GM18867 (cell line): ENCODE data around the gene WNT9A.

ENCODE experiments used
- ATAC-seq: cut with Tn5 transposase; IDR thresholded peaks from one replicate; pipeline ENCODE4 v1.9.1; 2021; ENCODE audit warnings: mild to moderate bottlenecking, moderate library complexity; ENCODE audit not compliant: unreplicated experiment

WNT9A gene

GRCh38 chr1:227942021-227942715 lies 5.6 kb downstream of the WNT9A start:
- ATAC-seq = no peak

DNA sequence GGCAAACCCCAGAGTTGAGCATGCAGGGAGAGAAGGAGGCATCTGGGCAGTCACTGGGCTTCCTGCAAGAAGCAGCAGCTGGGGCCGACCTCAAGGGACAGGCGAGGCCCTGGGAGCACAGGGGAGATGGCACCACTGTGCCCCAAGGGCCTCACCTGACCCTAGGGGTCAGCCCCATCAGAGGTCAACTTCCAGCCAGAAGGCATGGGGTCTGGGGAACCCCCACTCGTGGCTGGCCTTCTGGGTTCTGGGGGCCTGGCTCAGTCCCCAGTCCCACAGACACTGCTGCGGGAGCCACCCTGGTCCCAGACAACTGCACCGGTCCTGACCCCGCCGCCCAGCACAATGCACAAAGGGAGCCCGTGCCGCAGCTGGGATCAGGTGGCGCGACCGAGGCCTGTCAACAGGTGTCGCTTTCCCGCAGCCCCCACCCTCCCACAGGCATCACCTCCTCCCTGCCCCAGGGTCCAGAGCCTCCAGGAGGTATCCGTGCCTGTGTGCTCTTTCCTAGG lies 6.2 kb downstream of the WNT9A start:
- no peak for ATAC-seq

DNA sequence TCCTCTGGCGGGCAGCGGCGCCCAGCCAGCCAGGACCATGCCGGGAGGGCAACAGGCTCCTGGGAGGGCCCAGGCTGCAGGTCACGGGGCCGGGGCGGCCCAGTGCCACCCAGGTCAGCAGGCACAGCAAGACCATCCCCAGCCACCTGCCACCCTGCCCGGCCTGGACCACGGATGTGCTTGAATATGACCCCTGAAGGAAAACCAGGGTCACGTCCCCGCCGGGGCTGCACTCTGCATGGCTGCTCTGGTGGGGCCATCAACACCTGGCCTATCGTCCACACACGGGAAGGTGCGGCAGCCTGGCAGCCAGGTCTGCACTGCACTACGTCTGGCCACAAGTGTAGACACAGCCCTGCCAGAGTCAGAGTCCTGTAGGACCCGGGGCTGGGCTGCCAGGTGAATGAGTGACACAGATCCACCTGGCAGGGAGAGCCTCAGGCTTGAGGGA lies 6.9 kb downstream of the WNT9A start:
- ATAC-seq = no peak

- no peak for ATAC-seq
Observed at GRCh38 chr1:227939791-227940771, 7.7 kb downstream of the WNT9A start.

GRCh38 chr1:227938911-227939790 lies 8.6 kb downstream of the WNT9A start:
- ATAC-seq = no peak

GRCh38 chr1:227938276-227938675 lies 9.5 kb downstream of the WNT9A start:
- ATAC-seq = no peak

GRCh38 chr1:227937838-227938145 lies 9.9 kb downstream of the WNT9A start:
- no peak for ATAC-seq

DNA sequence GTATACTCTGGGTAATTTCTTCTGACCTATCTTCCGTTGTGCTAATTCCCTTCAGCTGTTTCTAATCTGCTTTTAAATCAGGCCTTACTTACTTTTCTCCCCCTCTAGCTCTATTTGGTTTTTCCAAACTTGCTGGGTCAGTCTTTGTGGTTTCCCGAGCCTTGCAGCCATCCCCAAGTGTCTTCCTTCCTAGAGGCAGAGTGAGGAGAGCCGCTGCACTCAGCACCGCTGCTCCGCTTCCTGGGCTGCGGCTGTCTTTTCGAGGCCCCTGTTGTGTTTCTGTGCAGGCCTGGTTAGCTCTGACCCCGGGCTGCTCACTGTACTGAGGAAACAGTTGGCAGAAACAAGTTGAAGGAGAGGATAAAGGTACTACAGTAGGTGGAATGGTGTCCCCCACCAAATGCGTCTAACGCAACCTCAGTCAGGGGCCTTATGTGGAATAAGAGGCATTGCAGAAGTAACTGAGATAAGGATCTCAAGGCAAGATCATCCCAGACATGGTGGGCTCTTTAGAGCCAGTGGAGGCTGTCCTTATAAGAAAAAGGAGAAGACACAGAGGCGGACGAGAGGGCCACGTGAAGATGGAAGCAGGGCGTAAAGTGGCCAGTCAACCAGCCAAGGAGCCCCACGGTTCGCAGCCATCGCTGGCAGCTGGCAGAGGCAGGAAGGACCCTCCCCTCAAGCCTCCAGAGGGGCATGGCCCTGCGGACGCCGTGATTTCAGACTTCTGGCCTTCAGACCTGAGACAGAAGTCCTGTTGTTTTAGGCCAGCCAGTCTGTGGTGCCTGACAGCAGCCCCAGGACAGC lies 10.5 kb downstream of the WNT9A start:
- ATAC-seq = no peak

DNA sequence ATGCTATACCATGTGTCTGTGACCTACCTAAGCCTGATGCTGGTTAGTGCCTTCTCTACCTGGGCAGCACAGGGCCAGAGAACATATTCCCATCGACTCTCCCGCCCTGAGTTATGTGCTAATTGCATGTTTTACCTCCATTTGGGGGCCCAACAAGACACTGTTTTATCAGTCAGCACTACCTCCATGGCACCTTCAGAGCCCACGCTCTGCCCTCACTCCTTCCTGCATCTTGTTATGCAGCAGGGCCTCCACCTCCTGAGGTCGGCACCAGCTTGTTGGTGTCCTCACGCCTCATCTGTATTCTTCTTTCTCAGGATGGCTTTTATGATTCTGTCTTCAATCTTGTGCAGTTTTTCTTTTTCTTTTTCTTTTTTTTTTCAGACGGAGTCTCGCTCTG lies 11.9 kb downstream of the WNT9A start:
- ATAC-seq = no peak

DNA sequence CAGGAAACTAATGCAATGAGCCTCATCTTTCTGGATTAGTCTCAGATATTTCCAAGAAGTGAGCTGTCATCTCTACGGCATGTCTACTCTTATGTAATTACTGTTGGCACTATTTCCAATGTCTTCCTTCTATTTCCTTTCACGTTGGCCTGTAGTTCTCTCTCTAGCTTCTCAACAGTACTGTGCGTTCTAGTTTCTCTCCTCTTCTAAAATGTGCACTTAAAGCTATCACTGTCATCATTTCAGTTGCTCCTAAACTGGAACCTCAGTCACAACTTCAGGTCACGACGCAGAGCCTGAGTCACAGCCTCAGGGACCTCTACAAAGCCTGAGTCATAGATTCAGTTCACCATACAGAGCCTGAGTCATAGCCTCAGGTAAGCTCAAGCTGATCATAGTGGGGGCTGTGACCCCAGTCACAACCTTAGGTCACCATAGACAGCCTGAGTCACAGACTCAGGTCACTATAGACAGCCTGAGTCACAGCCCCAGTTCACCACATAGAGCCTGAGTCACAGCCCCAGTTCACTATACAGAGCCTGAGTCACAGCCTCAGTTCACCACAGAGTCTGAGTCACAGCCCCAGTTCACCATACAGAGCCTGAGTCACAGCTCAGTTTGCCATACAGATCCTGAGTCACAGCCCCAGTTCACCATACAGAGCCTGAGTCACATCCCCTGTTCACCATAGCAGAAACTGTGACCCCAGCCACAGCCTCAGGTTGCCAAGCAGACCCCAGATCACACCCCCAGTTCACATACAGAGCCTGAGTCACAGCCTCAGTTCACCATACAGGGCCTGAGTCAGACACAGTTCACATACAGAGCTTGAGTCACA lies 13.0 kb downstream of the WNT9A start:
- ATAC-seq = no peak

GRCh38 chr1:227929751-227930472 lies 17.8 kb downstream of the WNT9A start:
- no peak for ATAC-seq

DNA sequence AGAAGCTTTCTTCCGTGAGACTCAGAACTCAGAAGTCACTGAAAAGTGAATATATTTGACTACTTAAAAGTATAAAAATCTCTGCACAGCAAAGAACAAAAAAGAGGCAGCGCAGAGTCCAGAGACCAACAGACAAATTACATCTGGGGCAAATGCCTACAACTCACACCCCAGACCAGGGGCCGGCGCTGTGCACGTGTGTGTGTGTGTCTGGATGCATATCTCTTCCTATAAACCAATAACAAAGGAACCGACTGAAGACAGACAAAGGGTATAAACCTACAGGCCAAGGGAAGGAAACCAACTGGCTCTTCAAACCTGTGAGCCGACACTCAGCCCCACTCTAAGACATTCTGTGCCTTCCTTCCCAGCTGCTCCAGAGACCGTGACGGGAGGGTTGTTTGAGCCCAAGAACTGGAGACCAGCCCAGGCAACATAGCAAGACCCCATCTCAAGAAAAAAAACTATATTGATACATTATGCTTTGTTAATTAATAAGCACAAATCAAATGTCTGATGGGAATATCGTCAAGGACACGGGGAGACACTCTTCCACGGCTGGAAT lies 18.8 kb downstream of the WNT9A start:
- no peak for ATAC-seq

DNA sequence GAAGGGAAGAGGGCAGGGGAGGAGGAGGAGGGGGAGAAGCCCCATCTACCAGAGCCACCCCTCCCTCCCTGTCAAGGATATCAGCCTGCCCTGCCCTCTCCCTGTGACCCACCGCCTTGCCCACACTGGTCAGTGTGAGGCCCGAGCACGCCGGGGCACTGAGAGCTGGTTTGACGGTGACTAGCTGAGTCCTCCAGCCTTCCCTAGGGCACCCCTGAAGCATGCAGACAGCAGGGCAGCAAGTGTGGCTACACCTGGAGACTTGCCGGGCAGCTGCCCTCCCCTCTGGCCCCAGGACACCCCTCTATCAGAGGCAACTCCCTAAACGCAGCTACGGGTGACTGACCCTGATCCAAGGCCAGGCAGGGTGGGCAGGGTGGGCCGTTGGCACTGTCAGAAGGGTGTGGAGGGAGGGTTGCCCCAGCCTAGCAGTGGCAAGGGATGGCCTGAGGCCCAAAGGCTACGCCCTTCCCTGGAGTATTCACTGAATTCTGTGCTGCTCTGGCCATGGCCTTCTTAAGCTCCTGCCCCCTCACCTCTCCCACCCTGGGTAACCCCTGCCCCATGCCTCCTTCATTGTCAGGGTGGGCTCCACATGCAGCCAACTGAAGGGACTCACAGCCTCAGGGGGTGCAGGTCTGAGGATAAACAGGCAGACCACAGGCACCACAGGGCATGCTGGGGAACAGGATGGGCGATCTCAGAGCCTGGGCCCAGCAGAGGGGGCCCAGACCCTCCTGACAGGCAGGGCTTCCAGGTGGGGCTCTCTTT lies 19.6 kb downstream of the WNT9A start:
- ATAC-seq = no peak

DNA sequence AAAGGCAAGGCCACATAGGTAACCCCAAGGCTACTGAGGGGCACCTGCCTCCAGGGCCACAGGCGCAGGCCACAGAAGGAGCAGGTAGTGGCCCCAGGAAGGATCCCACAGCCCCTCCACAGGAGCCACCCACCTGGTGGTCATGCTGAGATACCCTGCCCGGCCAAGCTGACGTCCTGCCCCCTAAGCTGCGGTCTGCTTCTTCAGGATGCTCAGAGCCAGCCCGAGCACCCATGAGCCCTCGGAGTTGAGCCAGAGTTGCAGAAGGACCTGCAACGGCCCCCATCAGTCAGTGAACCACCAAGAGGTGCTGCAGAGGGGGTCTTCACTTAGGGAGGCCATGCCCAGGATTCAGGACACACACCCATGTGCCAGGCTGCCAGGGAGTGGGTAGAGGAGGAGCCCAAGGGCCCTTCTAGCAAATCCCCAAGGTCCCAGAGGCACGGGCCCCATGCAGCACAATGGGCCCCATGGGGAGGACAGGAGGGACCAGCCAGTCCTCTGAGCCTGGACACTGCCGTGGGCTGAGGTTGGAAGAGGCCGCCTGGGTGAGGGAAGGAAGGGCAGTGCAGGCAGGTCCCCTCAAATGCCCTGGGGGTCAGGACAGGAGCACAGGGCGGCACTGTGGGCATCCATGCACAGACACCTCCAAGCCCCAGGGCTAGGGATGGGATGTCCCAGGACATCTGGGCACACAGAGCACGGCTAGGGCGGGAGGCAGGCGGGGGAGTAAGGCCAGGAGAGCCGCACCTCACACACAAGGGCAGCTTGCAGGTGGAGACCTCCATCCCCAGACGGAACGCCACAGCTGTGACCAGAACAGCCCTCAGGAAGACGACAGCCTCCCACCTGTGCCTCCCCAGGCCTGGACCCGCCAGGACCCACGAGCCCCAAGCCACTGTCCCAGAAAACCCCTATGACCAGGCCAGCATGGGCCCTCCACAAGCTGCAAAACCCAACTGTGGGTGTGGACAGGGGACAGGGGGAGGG lies 20.5 kb downstream of the WNT9A start:
- no peak for ATAC-seq

DNA sequence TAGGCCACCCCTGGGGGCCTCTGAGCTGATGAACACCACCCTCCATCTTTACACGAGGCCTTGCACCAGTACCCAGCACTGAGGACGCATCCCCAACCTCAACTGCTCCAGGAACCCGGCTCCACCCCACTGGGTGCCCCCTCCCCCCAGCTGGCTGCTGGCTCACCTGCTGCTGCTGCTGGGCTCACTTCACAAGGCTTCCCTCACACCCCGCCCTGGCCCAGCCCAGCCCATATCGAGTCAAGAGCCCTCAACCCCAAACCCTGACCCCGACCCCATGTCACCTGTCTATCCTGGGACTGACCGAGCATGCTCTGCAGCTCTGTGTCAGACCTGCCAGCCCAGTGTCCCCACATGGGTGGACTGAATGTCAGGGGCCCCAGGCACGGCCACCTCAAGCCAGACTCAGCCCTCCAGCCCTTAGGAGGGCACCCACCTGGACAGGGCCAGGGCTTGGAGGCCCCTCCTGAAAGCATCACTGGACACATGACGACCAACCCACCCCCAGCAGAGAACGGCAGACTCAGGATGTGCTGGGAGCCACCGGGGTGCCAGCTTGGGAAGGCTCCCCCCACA lies 21.4 kb downstream of the WNT9A start:
- no peak for ATAC-seq

DNA sequence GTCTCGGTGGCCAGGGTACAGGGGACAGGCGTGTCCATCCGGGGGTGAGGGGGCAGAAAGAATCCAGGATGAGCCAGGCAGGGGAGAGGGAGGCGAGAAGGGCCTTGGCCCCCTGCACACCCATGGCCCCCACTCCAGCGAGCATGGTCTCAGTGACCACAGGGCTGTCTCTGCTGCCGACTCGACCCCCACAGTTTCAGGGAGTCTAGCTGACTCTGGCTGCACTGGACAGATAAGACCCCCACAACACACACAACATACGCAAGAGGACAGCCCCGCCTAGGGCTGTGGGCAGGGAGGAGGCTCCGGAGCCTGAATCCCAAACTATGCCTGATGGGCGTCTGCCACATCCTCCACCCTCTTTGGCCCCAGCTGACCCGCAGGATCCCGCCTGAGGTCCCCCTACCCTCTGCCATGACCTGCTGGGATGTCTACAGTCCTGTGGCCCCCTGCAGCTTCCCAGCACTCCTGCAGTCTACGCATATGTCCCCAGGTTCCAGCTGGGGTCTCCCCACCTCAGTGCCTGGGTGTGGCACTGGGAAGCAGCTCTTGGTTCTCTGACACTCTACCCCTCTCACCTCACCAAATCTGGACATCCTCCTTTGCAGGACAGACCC lies 22.0 kb downstream of the WNT9A start:
- ATAC-seq = no peak
